MM.1S (cell line): ENCODE measurements around the gene TTC38.

Experiments
- DNase-seq: peaks from one replicate; pipeline ENCODE4 v3.0.0-alpha.2; 2015
- H2AFZ ChIP-seq: fragments of 300-600 bp; sonication (generic); 2 replicates; pipeline ENCODE4 v1.6.0; 2016; ENCODE audit warnings: antibody characterized with exemption, low read length
- H3F3A ChIP-seq: fragments of 300-600 bp; sonication (generic); 2 replicates; pipeline ENCODE4 v1.6.1; 2016; ENCODE audit warnings: mild to moderate bottlenecking, antibody characterized with exemption, low read length, moderate library complexity, mixed read lengths; ENCODE audit not compliant: insufficient read depth
- H3K27ac ChIP-seq: fragments of 300-600 bp; sonication (generic); 2 replicates; pipeline ENCODE4 v1.5.1; 2016; ENCODE audit warnings: mild to moderate bottlenecking, low read length
- H3K27me3 ChIP-seq: fragments of 300-600 bp; sonication (generic); replicated peaks from 2 replicates; pipeline ENCODE4 v1.6.0; 2016; ENCODE audit warnings: low read length; ENCODE audit not compliant: insufficient read depth
- H3K36me3 ChIP-seq: fragments of 300-600 bp; sonication (generic); replicated peaks from 2 replicates; pipeline ENCODE4 v1.6.1; 2016; ENCODE audit warnings: mild to moderate bottlenecking, low read length, mixed read lengths; ENCODE audit not compliant: insufficient read depth
- H3K4me1 ChIP-seq: fragments of 300-600 bp; sonication (generic); 2 replicates; pipeline ENCODE4 v1.6.1; 2016; ENCODE audit warnings: low read length, mixed read lengths
- H3K4me2 ChIP-seq: fragments of 300-600 bp; sonication (generic); 2 replicates; pipeline ENCODE4 v1.6.0; 2016; ENCODE audit warnings: low read depth, low read length
- H3K4me3 ChIP-seq: fragments of 300-600 bp; sonication (generic); 2 replicates; pipeline ENCODE4 v1.5.1; 2016; ENCODE audit warnings: low read length, mixed read lengths
- H3K79me2 ChIP-seq: fragments of 300-600 bp; sonication (generic); 2 replicates; pipeline ENCODE4 v1.6.1; 2016; ENCODE audit warnings: mixed run types, low read length, mixed read lengths
- H3K9ac ChIP-seq: fragments of 300-600 bp; sonication (generic); 2 replicates; pipeline ENCODE4 v1.6.1; 2016; ENCODE audit warnings: low read length, mixed read lengths
- H3K9me2 ChIP-seq: fragments of 300-600 bp; sonication (generic); replicated peaks from 2 replicates; pipeline ENCODE4 v1.6.1; 2016; ENCODE audit warnings: mild to moderate bottlenecking, low read length, mixed read lengths; ENCODE audit not compliant: insufficient read depth
- H3K9me3 ChIP-seq: fragments of 300-600 bp; sonication (generic); replicated peaks from 2 replicates; pipeline ENCODE4 v1.6.1; 2016; ENCODE audit warnings: mild to moderate bottlenecking, low read length, mixed read lengths; ENCODE audit not compliant: insufficient read depth
- H4K20me1 ChIP-seq: fragments of 300-600 bp; sonication (generic); 2 replicates; pipeline ENCODE4 v1.6.1; 2016; ENCODE audit warnings: mild to moderate bottlenecking, low read length, moderate library complexity, mixed read lengths; ENCODE audit not compliant: insufficient read depth
- CTCF ChIP-seq: fragments of 300-600 bp; sonication (generic); IDR thresholded peaks from 2 replicates; pipeline ENCODE4 v1.5.1; 2016; ENCODE audit warnings: antibody characterized with exemption, low read length, mixed read lengths
- EZH2 ChIP-seq: fragments of 300-600 bp; sonication (generic); optimal IDR thresholded peaks from 2 replicates; pipeline ENCODE3; 2017; ENCODE audit warnings: low read depth, mild to moderate bottlenecking, antibody characterized with exemption, low read length, mixed read lengths
- EZH2phosphoT487 ChIP-seq: fragments of 300-600 bp; sonication (generic); IDR thresholded peaks from 2 replicates; pipeline ENCODE4 v1.6.1; 2018; ENCODE audit warnings: antibody characterized with exemption, low read length

The TTC38 gene

GRCh38 chr22:46267431-46268279 lies at the start of gene TTC38:
TTC38 (plus strand) TSS chr22:46268008; CDS start chr22:46268040, 32 bp downstream.
- Histone ChIP-seq H3K27me3 (peaks cover 5% of the 10 kb centered on the region; the same call in 1 of the 2 replicates), H3K9ac (peak within 1 kb of the TSS; percentile 60; the same call in 1 of the 2 replicates), H3K9me3 (no peaks in the 10 kb centered on the region), H3K4me1 (no peaks in the 10 kb centered on the region; the same call in 1 of the 2 replicates), H3K4me3 (peak within 1 kb of the TSS; percentile 80), H2AFZ (peak within 1 kb of the TSS; percentile 93), H3K9me2 (no peaks in the 10 kb centered on the region), H3K36me3 (no peaks in the 10 kb centered on the region), H3F3A (no peaks in the 10 kb centered on the region), H3K79me2 (no peaks in the 10 kb centered on the region), H4K20me1 (no peaks in the 10 kb centered on the region), H3K27ac (no peak within 1 kb of the TSS), H3K4me2 (peak within 1 kb of the TSS; percentile 91)
- TF ChIP-seq EZH2 (no peak), CTCF (no peak), EZH2phosphoT487 (no peak)
- DNase-seq: peak; percentile 45

- H3K4me2 ChIP-seq: peak overlapping the region; percentile 69
- H3K9me2 ChIP-seq: no peaks in the 10 kb centered on the region
- H3F3A ChIP-seq: peaks cover 12% of the 10 kb centered on the region
- H3K36me3 ChIP-seq: no peaks in the 10 kb centered on the region
- H3K4me1 ChIP-seq: peaks cover 13% of the 10 kb centered on the region
- DNase-seq: peak; percentile 93
- peak overlapping the region; percentile 38 for H3K9ac ChIP-seq
- H2AFZ ChIP-seq: peak overlapping the region; percentile 76
- H3K4me3 ChIP-seq: peak overlapping the region; percentile 43
- H3K27me3 ChIP-seq: no peaks in the 10 kb centered on the region
- H4K20me1 ChIP-seq: no peaks in the 10 kb centered on the region
- H3K27ac ChIP-seq: peak overlapping the region; percentile 90
- TF ChIP-seq EZH2phosphoT487 (no peak), EZH2 (no peak), CTCF (no peak)
- no peaks in the 10 kb centered on the region for H3K79me2 ChIP-seq
- H3K9me3 ChIP-seq: no peaks in the 10 kb centered on the region
Measured at GRCh38 chr22:46219636-46220035, 48.2 kb upstream of the TTC38 start.

- Histone ChIP-seq H3K27ac (no peak overlapping the region), H2AFZ (no peak overlapping the region), H3K4me3 (no peak overlapping the region), H3K4me2 (no peak overlapping the region), H3F3A (peaks cover 12% of the 10 kb centered on the region), H3K36me3 (no peaks in the 10 kb centered on the region), H3K27me3 (no peaks in the 10 kb centered on the region), H3K79me2 (no peaks in the 10 kb centered on the region), H3K9ac (no peak overlapping the region), H3K4me1 (peaks cover 13% of the 10 kb centered on the region), H3K9me2 (no peaks in the 10 kb centered on the region), H4K20me1 (no peaks in the 10 kb centered on the region), H3K9me3 (no peaks in the 10 kb centered on the region)
- DNase-seq: no peak
- TF ChIP-seq EZH2: no peak
Measured at GRCh38 chr22:46220921-46221320, 46.9 kb upstream of the TTC38 start.
